Dendritic cell treated with granulocyte-macrophage colony-stimulating factor and Interleukin-4, amounts not matched to agents 40 ng/mL and 50 ng/mL, for 4 days (primary cell): ENCODE results near the gene TBPL1.

Experiments used
- H3K27ac Mint-ChIP-seq: one replicate; pipeline ENCODE4 v1.8.0; 2022; ENCODE audit warnings: mild to moderate bottlenecking, mixed read lengths
- H3K27me3 Mint-ChIP-seq: one replicate; pipeline ENCODE4 v1.8.0; 2022; ENCODE audit warnings: mild to moderate bottlenecking, mixed read lengths
- H3K36me3 Mint-ChIP-seq: one replicate; pipeline ENCODE4 v1.8.0; 2022; ENCODE audit warnings: low read depth, mixed read lengths
- H3K4me1 Mint-ChIP-seq: one replicate; pipeline ENCODE4 v1.8.0; 2022; ENCODE audit warnings: low read depth, mixed read lengths
- H3K4me3 Mint-ChIP-seq: one replicate; pipeline ENCODE4 v1.8.0; 2022; ENCODE audit warnings: mild to moderate bottlenecking, moderate library complexity, mixed read lengths
- H3K9me3 Mint-ChIP-seq: one replicate; pipeline ENCODE4 v1.8.0; 2022; ENCODE audit warnings: mixed read lengths
- intact Hi-C: fragments of 100-400 bp; cut with micrococcal nuclease; formaldehyde crosslinking; loops from one replicate; pipeline ENCODE4 v1.15.0; 2022

Gene TBPL1

GRCh38 chr6:134020071-134020470 is 67.0 kb downstream of the TBPL1 start:
- intact Hi-C loops = no loop called here
- Mint-ChIP-seq H3K27me3 (no peaks in the 10 kb centered on the region), H3K36me3 (no peaks in the 10 kb centered on the region), H3K9me3 (no peaks in the 10 kb centered on the region), H3K4me3 (no peak overlapping the region), H3K27ac (no peak overlapping the region), H3K4me1 (peaks cover 18% of the 10 kb centered on the region)

GRCh38 chr6:134020543-134020942 is 67.5 kb downstream of the TBPL1 start:
- H3K4me3 Mint-ChIP-seq = no peak overlapping the region
- no peaks in the 10 kb centered on the region for H3K27me3 Mint-ChIP-seq
- intact Hi-C loops = no loop called here
- peaks cover 18% of the 10 kb centered on the region for H3K4me1 Mint-ChIP-seq
- no peak overlapping the region for H3K27ac Mint-ChIP-seq
- H3K9me3 Mint-ChIP-seq = no peaks in the 10 kb centered on the region
- no peaks in the 10 kb centered on the region for H3K36me3 Mint-ChIP-seq

- Mint-ChIP-seq H3K4me1 (peaks cover 18% of the 10 kb centered on the region), H3K36me3 (no peaks in the 10 kb centered on the region), H3K9me3 (no peaks in the 10 kb centered on the region), H3K27me3 (no peaks in the 10 kb centered on the region), H3K27ac (no peak overlapping the region), H3K4me3 (no peak overlapping the region)
- intact Hi-C loops = no loop called here
Observed at GRCh38 chr6:134020968-134021367, 67.9 kb downstream of the TBPL1 start.

GRCh38 chr6:134021396-134022122 is 68.5 kb downstream of the TBPL1 start:
- Mint-ChIP-seq H3K4me1 (peaks cover 18% of the 10 kb centered on the region), H3K4me3 (no peak overlapping the region), H3K27ac (no peak overlapping the region), H3K36me3 (no peaks in the 10 kb centered on the region), H3K27me3 (no peaks in the 10 kb centered on the region), H3K9me3 (no peaks in the 10 kb centered on the region)
- intact Hi-C loops = no loop called here

GRCh38 chr6:134022650-134023049 is 69.6 kb downstream of the TBPL1 start:
- Mint-ChIP-seq H3K27ac (no peak overlapping the region), H3K27me3 (no peaks in the 10 kb centered on the region), H3K36me3 (no peaks in the 10 kb centered on the region), H3K9me3 (no peaks in the 10 kb centered on the region), H3K4me1 (peaks cover 18% of the 10 kb centered on the region), H3K4me3 (no peak overlapping the region)
- intact Hi-C loops = no loop called here

GRCh38 chr6:134026597-134026996 is 73.6 kb downstream of the TBPL1 start:
- peaks cover 14% of the 10 kb centered on the region for H3K4me1 Mint-ChIP-seq
- no peaks in the 10 kb centered on the region for H3K36me3 Mint-ChIP-seq
- H3K9me3 Mint-ChIP-seq = no peaks in the 10 kb centered on the region
- no peak overlapping the region for H3K4me3 Mint-ChIP-seq
- H3K27ac Mint-ChIP-seq = no peak overlapping the region
- intact Hi-C loops = no loop called here
- H3K27me3 Mint-ChIP-seq = no peaks in the 10 kb centered on the region

GRCh38 chr6:134028438-134028837 is 75.4 kb downstream of the TBPL1 start:
- H3K4me3 Mint-ChIP-seq = no peak overlapping the region
- peaks cover 6% of the 10 kb centered on the region for H3K4me1 Mint-ChIP-seq
- H3K36me3 Mint-ChIP-seq = no peaks in the 10 kb centered on the region
- no peaks in the 10 kb centered on the region for H3K27me3 Mint-ChIP-seq
- no peak overlapping the region for H3K27ac Mint-ChIP-seq
- H3K9me3 Mint-ChIP-seq = no peaks in the 10 kb centered on the region
- intact Hi-C loops = no loop called here

GRCh38 chr6:134029495-134030455 is 76.8 kb downstream of the TBPL1 start:
- intact Hi-C loops = no loop called here
- peaks cover 10% of the 10 kb centered on the region for H3K4me1 Mint-ChIP-seq
- H3K27ac Mint-ChIP-seq = no peak overlapping the region
- H3K9me3 Mint-ChIP-seq = no peaks in the 10 kb centered on the region
- H3K36me3 Mint-ChIP-seq = no peaks in the 10 kb centered on the region
- H3K27me3 Mint-ChIP-seq = no peaks in the 10 kb centered on the region
- no peak overlapping the region for H3K4me3 Mint-ChIP-seq

- H3K27me3 Mint-ChIP-seq = no peaks in the 10 kb centered on the region
- H3K4me3 Mint-ChIP-seq = no peak overlapping the region
- no peak overlapping the region for H3K27ac Mint-ChIP-seq
- no peaks in the 10 kb centered on the region for H3K36me3 Mint-ChIP-seq
- peaks cover 8% of the 10 kb centered on the region for H3K9me3 Mint-ChIP-seq
- intact Hi-C loops = no loop called here
- H3K4me1 Mint-ChIP-seq = peaks cover 25% of the 10 kb centered on the region
Observed at GRCh38 chr6:134031696-134032255, 78.8 kb downstream of the TBPL1 start.

- intact Hi-C loops = no loop called here
- H3K27ac Mint-ChIP-seq = no peak overlapping the region
- peaks cover 31% of the 10 kb centered on the region for H3K4me1 Mint-ChIP-seq
- H3K36me3 Mint-ChIP-seq = no peaks in the 10 kb centered on the region
- H3K9me3 Mint-ChIP-seq = peaks cover 8% of the 10 kb centered on the region
- no peaks in the 10 kb centered on the region for H3K27me3 Mint-ChIP-seq
- no peak overlapping the region for H3K4me3 Mint-ChIP-seq
Observed at GRCh38 chr6:134034478-134034877, 81.5 kb downstream of the TBPL1 start.

GRCh38 chr6:134034961-134035822 is 82.2 kb downstream of the TBPL1 start:
- Mint-ChIP-seq H3K4me3 (no peak overlapping the region), H3K9me3 (peaks cover 8% of the 10 kb centered on the region), H3K27me3 (no peaks in the 10 kb centered on the region), H3K4me1 (peaks cover 29% of the 10 kb centered on the region), H3K27ac (no peak overlapping the region), H3K36me3 (no peaks in the 10 kb centered on the region)
- intact Hi-C loops = no loop called here

GRCh38 chr6:134035823-134036296 is 82.8 kb downstream of the TBPL1 start:
- H3K36me3 Mint-ChIP-seq = no peaks in the 10 kb centered on the region
- H3K4me1 Mint-ChIP-seq = peaks cover 34% of the 10 kb centered on the region
- H3K27ac Mint-ChIP-seq = no peak overlapping the region
- H3K27me3 Mint-ChIP-seq = no peaks in the 10 kb centered on the region
- no peak overlapping the region for H3K4me3 Mint-ChIP-seq
- intact Hi-C loops = no loop called here
- peaks cover 8% of the 10 kb centered on the region for H3K9me3 Mint-ChIP-seq

- H3K27me3 Mint-ChIP-seq = no peaks in the 10 kb centered on the region
- peaks cover 8% of the 10 kb centered on the region for H3K9me3 Mint-ChIP-seq
- H3K36me3 Mint-ChIP-seq = no peaks in the 10 kb centered on the region
- no peak overlapping the region for H3K4me3 Mint-ChIP-seq
- H3K4me1 Mint-ChIP-seq = peaks cover 41% of the 10 kb centered on the region
- no peak overlapping the region for H3K27ac Mint-ChIP-seq
- intact Hi-C loops = no loop called here
Observed at GRCh38 chr6:134039116-134039515, 86.1 kb downstream of the TBPL1 start.
